Measurements from ENCODE around the gene PLXNB1.
A peak's percentile ranks its signal among the peaks of the same experiment; 100 is the strongest.
"Not testable (repeated sequence)": the region's sequence is repeated elsewhere in the genome, so short reads cannot be mapped to it uniquely, and the experiment has no call there.

The PLXNB1 gene

GRCh38 chr3:48404440-48405342 lies 25.2 kb downstream of the PLXNB1 start:
- DNase-seq: no peak

GRCh38 chr3:48403533-48404439 lies 26.1 kb downstream of the PLXNB1 start:
- no peak for DNase-seq

- no peak for DNase-seq
Measured at GRCh38 chr3:48402907-48403306, 27.0 kb downstream of the PLXNB1 start.

GRCh38 chr3:48402281-48402732 lies 27.6 kb downstream of the PLXNB1 start:
- no peak for DNase-seq

GRCh38 chr3:48401434-48401901 lies 28.4 kb downstream of the PLXNB1 start:
- DNase-seq: not testable (repeated sequence)

- peak; percentile 44 to 45 for DNase-seq
Measured at GRCh38 chr3:48400824-48401433, 29.0 kb downstream of the PLXNB1 start.

GRCh38 chr3:48399387-48400172 lies 30.3 kb downstream of the PLXNB1 start:
- DNase-seq: no peak

- no peak for DNase-seq
Measured at GRCh38 chr3:48398701-48399386, 31.0 kb downstream of the PLXNB1 start.

- no peak for DNase-seq
Measured at GRCh38 chr3:48397767-48398681, 31.9 kb downstream of the PLXNB1 start.

GRCh38 chr3:48395714-48396113 lies 34.2 kb downstream of the PLXNB1 start:
- DNase-seq: no peak

GRCh38 chr3:48394391-48394790 lies 35.5 kb downstream of the PLXNB1 start:
- DNase-seq: no peak

- no peak for DNase-seq
Measured at GRCh38 chr3:48388966-48389365, 40.9 kb downstream of the PLXNB1 start.

GRCh38 chr3:48387634-48388033 lies 42.3 kb downstream of the PLXNB1 start:
- DNase-seq: no peak

GRCh38 chr3:48372862-48373435 lies 56.9 kb downstream of the PLXNB1 start:
- DNase-seq: no peak

GRCh38 chr3:48372377-48372770 lies 57.5 kb downstream of the PLXNB1 start:
- DNase-seq: no peak

- DNase-seq: no peak
Measured at GRCh38 chr3:48371651-48372376, 58.1 kb downstream of the PLXNB1 start, which contains the start of gene FBXW12. FBXW12 (plus strand) TSS chr3:48372219; CDS start chr3:48372768, 549 bp downstream.

GRCh38 chr3:48370333-48370713 lies 59.6 kb downstream of the PLXNB1 start:
- DNase-seq: no peak

- no peak for DNase-seq
Measured at GRCh38 chr3:48369693-48370332, 60.1 kb downstream of the PLXNB1 start.

- DNase-seq: no peak
Measured at GRCh38 chr3:48367201-48367600, 62.7 kb downstream of the PLXNB1 start.
